Left ventricle myocardium superior (tissue), 1 donor: ENCODE data around the gene YKT6. TPM values are rescaled to one million over a fixed set of nuclear protein-coding genes. Genes with fewer than 3 reads are reported as not detected.

ENCODE experiments used
- total RNA-seq: library from RNA; stranded (reverse); fragmentation: NEBNext Ultra II Directional; extraction: Animal tissue kit (Norgen Biotek cat#: 25700); gene quantifications from one replicate; pipeline ENCODE4 v1.2.1, GENCODE V29; 2021
- donor health status: DM: no; HTN: yes; CAD: no; lungs with severe emphysema.

The YKT6 gene
- total RNA-seq, 1 donor from 2014 or later: 58.4 TPM

Other genes starting within 250 kb of the YKT6 start
- not detected for gene SPDYE1, start 203.1 kb upstream of the YKT6 start, total RNA-seq
- gene DBNL, start 156.3 kb upstream of the YKT6 start, total RNA-seq: 31.2 TPM
- 967 TPM for gene PGAM2, start 135.4 kb upstream of the YKT6 start, total RNA-seq
- gene POLM, start 118.4 kb upstream of the YKT6 start, total RNA-seq: 17.6 TPM
- 18.4 TPM for gene AEBP1, start 96.6 kb upstream of the YKT6 start, total RNA-seq
- 92.9 TPM for gene POLD2, start 77.4 kb upstream of the YKT6 start, total RNA-seq
- 2,865 TPM for gene MYL7, start 59.6 kb upstream of the YKT6 start, total RNA-seq
- gene GCK, start 11.5 kb upstream of the YKT6 start, total RNA-seq: 1.4 TPM
- gene CAMK2B, start 124.6 kb downstream of the YKT6 start, total RNA-seq: 98.4 TPM